ELR (cell line): Measurements from ENCODE around the gene RFPL2.
"Not testable (repeated sequence)": the region's sequence is repeated elsewhere in the genome, so short reads cannot be mapped to it uniquely, and the experiment has no call there.

Source experiments
- DNase-seq: peaks from one replicate; pipeline ENCODE4 v3.0.0-alpha.2; 2015; ENCODE audit warnings: low read depth

The RFPL2 gene

GRCh38 chr22:32205974-32206773 lies 1.3 kb upstream of the RFPL2 start:
- DNase-seq = no peak

GRCh38 chr22:32204040-32204855 lies 625 bp downstream of the RFPL2 start:
- no peak for DNase-seq

GRCh38 chr22:32203181-32204039 lies 1.5 kb downstream of the RFPL2 start:
- no peak for DNase-seq

GRCh38 chr22:32202539-32203180 lies 2.2 kb downstream of the RFPL2 start:
- peak; percentile 58 for DNase-seq

GRCh38 chr22:32202161-32202538 lies 2.7 kb downstream of the RFPL2 start:
- DNase-seq = no peak

- no peak for DNase-seq
These were observed 4.1 kb downstream of the RFPL2 start for GRCh38 chr22:32200752-32201151.

GRCh38 chr22:32199961-32200360 lies 4.9 kb downstream of the RFPL2 start:
- no peak for DNase-seq

GRCh38 chr22:32199341-32199740 lies 5.5 kb downstream of the RFPL2 start:
- DNase-seq = no peak

- DNase-seq = not testable (repeated sequence)
These were observed 7.2 kb downstream of the RFPL2 start for GRCh38 chr22:32197553-32198226.

- DNase-seq = not testable (repeated sequence)
These were observed 9.0 kb downstream of the RFPL2 start for GRCh38 chr22:32195900-32196299.

GRCh38 chr22:32193346-32193745 lies 11.5 kb downstream of the RFPL2 start:
- DNase-seq = not testable (repeated sequence)

- not testable (repeated sequence) for DNase-seq
These were observed 13.9 kb downstream of the RFPL2 start for GRCh38 chr22:32191021-32191420.

GRCh38 chr22:32185821-32186220 lies 19.1 kb downstream of the RFPL2 start:
- no peak for DNase-seq

- no peak for DNase-seq
These were observed 21.2 kb downstream of the RFPL2 start for GRCh38 chr22:32183625-32184024.

GRCh38 chr22:32181043-32181442 lies 23.8 kb downstream of the RFPL2 start:
- DNase-seq = no peak

- DNase-seq = no peak
These were observed 27.6 kb downstream of the RFPL2 start for GRCh38 chr22:32177221-32177765.

- no peak for DNase-seq
These were observed 28.9 kb downstream of the RFPL2 start for GRCh38 chr22:32175683-32176644.

- DNase-seq = no peak
These were observed 29.8 kb downstream of the RFPL2 start for GRCh38 chr22:32175115-32175514.

GRCh38 chr22:32165681-32166080 lies 39.2 kb downstream of the RFPL2 start:
- no peak for DNase-seq
